ENCODE results near the gene GALNT17.
"Not testable (repeated sequence)": the region's sequence is repeated elsewhere in the genome, so short reads cannot be mapped to it uniquely, and the experiment has no call there.

DNA sequence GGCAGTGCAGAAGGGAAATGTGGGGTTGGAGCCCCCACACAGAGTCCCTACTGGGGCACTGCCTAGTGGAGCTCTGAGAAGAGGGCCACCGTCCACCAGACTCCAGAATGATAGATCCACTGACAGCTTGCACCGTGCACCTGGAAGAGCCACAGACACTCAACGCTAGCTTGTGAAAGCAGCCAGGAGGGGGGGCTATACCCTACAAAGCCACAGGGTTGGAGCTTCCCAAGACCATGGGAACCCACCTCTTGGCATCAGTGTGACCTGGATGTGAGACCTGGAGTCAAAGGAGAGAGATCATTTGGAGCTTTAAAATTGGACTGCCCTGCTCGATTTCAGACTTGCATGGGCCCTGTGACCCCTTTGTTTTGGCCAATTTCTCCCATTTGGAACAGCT is 80.5 kb downstream of the GALNT17 start:
- TF ChIP-seq, protein P1, sequence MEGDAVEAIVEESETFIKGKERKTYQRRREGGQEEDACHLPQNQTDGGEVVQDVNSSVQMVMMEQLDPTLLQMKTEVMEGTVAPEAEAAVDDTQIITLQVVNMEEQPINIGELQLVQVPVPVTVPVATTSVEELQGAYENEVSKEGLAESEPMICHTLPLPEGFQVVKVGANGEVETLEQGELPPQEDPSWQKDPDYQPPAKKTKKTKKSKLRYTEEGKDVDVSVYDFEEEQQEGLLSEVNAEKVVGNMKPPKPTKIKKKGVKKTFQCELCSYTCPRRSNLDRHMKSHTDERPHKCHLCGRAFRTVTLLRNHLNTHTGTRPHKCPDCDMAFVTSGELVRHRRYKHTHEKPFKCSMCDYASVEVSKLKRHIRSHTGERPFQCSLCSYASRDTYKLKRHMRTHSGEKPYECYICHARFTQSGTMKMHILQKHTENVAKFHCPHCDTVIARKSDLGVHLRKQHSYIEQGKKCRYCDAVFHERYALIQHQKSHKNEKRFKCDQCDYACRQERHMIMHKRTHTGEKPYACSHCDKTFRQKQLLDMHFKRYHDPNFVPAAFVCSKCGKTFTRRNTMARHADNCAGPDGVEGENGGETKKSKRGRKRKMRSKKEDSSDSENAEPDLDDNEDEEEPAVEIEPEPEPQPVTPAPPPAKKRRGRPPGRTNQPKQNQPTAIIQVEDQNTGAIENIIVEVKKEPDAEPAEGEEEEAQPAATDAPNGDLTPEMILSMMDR (conservative IDR thresholded peaks at IDR 0.05; ENCODE audit: low read depth in 2 of 2): peak; percentile 35 to 58; a peak in 3 of 4 replicates
- TF ChIP-seq, protein P2, sequence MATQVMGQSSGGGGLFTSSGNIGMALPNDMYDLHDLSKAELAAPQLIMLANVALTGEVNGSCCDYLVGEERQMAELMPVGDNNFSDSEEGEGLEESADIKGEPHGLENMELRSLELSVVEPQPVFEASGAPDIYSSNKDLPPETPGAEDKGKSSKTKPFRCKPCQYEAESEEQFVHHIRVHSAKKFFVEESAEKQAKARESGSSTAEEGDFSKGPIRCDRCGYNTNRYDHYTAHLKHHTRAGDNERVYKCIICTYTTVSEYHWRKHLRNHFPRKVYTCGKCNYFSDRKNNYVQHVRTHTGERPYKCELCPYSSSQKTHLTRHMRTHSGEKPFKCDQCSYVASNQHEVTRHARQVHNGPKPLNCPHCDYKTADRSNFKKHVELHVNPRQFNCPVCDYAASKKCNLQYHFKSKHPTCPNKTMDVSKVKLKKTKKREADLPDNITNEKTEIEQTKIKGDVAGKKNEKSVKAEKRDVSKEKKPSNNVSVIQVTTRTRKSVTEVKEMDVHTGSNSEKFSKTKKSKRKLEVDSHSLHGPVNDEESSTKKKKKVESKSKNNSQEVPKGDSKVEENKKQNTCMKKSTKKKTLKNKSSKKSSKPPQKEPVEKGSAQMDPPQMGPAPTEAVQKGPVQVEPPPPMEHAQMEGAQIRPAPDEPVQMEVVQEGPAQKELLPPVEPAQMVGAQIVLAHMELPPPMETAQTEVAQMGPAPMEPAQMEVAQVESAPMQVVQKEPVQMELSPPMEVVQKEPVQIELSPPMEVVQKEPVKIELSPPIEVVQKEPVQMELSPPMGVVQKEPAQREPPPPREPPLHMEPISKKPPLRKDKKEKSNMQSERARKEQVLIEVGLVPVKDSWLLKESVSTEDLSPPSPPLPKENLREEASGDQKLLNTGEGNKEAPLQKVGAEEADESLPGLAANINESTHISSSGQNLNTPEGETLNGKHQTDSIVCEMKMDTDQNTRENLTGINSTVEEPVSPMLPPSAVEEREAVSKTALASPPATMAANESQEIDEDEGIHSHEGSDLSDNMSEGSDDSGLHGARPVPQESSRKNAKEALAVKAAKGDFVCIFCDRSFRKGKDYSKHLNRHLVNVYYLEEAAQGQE (IDR thresholded peaks at IDR 0.05; ENCODE audit: unreplicated experiment): not testable (repeated sequence)
- not testable (repeated sequence) for TF ChIP-seq POLR2AphosphoS5 (IDR thresholded peaks at IDR 0.05; ENCODE audit: low read depth); CREB1 (CRISPR knock-in tag; IDR thresholded peaks at IDR 0.05; ENCODE audit: low read depth); EZH2 (IDR thresholded peaks at IDR 0.05; ENCODE audit: low read depth, unreplicated experiment); JUNB (IDR thresholded peaks at IDR 0.05; ENCODE audit: unreplicated experiment); EZH2phosphoT487 (IDR thresholded peaks at IDR 0.05; ENCODE audit: unreplicated experiment); STAT1 (IDR thresholded peaks at IDR 0.05; ENCODE audit: unreplicated experiment); ZNF114 (CRISPR knock-in tag; IDR thresholded peaks at IDR 0.05); ZNF462 (CRISPR knock-in tag; IDR thresholded peaks at IDR 0.05)
- TF ChIP-seq, protein P3, sequence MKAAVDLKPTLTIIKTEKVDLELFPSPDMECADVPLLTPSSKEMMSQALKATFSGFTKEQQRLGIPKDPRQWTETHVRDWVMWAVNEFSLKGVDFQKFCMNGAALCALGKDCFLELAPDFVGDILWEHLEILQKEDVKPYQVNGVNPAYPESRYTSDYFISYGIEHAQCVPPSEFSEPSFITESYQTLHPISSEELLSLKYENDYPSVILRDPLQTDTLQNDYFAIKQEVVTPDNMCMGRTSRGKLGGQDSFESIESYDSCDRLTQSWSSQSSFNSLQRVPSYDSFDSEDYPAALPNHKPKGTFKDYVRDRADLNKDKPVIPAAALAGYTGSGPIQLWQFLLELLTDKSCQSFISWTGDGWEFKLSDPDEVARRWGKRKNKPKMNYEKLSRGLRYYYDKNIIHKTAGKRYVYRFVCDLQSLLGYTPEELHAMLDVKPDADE (IDR thresholded peaks at IDR 0.05): not testable (repeated sequence)

All from GM23338 (cell line).